Smooth muscle cell (in vitro differentiated cells): ENCODE measurements around the gene IL1RN. TPM values are rescaled to one million over a fixed set of nuclear protein-coding genes. Genes with fewer than 3 reads are reported as not detected.

Source experiments
- DNase-seq: peaks from one replicate; lab custom pipeline; 2025; ENCODE audit not compliant: unreplicated experiment; lab: John Stamatoyannopoulos, UW
- H2AFZ ChIP-seq: fragments of 200-600 bp; sonication (generic); 2 replicates; pipeline ENCODE4 v1.6.0; 2016; ENCODE audit warnings: antibody characterized with exemption, low read depth, mild to moderate bottlenecking
- H3F3A ChIP-seq: fragments of 200-600 bp; sonication (generic); 2 replicates; pipeline ENCODE4 v1.6.0; 2017; ENCODE audit warnings: antibody characterized with exemption, low read depth
- H3K27ac ChIP-seq: fragments of 200-600 bp; sonication (generic); 2 replicates; pipeline ENCODE4 v1.5.1; 2016; ENCODE audit warnings: low read depth, mild to moderate bottlenecking
- H3K27me3 ChIP-seq: fragments of 200-600 bp; sonication (generic); 2 replicates; pipeline ENCODE4 v1.6.1; 2016; ENCODE audit warnings: low read depth, mild to moderate bottlenecking
- H3K36me3 ChIP-seq: fragments of 200-600 bp; sonication (generic); 2 replicates; pipeline ENCODE4 v1.5.1; 2016; ENCODE audit warnings: low read depth
- H3K4me1 ChIP-seq: fragments of 200-600 bp; sonication (generic); 2 replicates; pipeline ENCODE4 v1.5.1; 2016; ENCODE audit warnings: low read depth
- H3K4me2 ChIP-seq: fragments of 200-600 bp; sonication (generic); 2 replicates; pipeline ENCODE4 v1.6.0; 2016; ENCODE audit warnings: mild to moderate bottlenecking
- H3K4me3 ChIP-seq: fragments of 200-600 bp; sonication (generic); 2 replicates; pipeline ENCODE4 v1.5.1; 2016; ENCODE audit warnings: mild to moderate bottlenecking
- H3K79me2 ChIP-seq: fragments of 200-600 bp; sonication (generic); 2 replicates; pipeline ENCODE4 v1.6.0; 2016; ENCODE audit warnings: low read depth, mild to moderate bottlenecking
- H3K9ac ChIP-seq: fragments of 200-600 bp; sonication (generic); 2 replicates; pipeline ENCODE4 v1.6.0; 2016; ENCODE audit warnings: low read depth
- H3K9me3 ChIP-seq: fragments of 200-600 bp; sonication (generic); replicated peaks from 2 replicates; pipeline ENCODE4 v1.5.1; 2016; ENCODE audit warnings: low read depth
- H4K20me1 ChIP-seq: fragments of 200-600 bp; sonication (generic); 2 replicates; pipeline ENCODE4 v1.6.0; 2016; ENCODE audit warnings: low read depth
- WGBS: methylation state at CpG from one replicate; pipeline ENCODE4 v1.1.7; 2016; ENCODE audit warnings: low lambda C conversion rate; 5-methylcytosine and 5-hydroxymethylcytosine counted together
- polyA plus RNA-seq: library from polyadenylated mRNA; unstranded; fragments of >200 nt; fragmentation: Nextera tagmentation; extraction: Ambion mirVana; gene quantifications from 2 replicates; pipeline ENCODE4 v1.2.1, GENCODE V29; 2016
- total RNA-seq: library from RNA; depleted of rRNA; stranded (reverse); fragments of >200 nt; gene quantifications from 2 replicates; pipeline ENCODE4 v1.2.3, GENCODE V29; 2014
- TF ChIP-seq, protein P1 (sequence below): fragments of 200-600 bp; sonication (generic); IDR thresholded peaks from 2 replicates; pipeline ENCODE4 v1.5.1; 2017; ENCODE audit warnings: borderline replicate concordance, mild to moderate bottlenecking, antibody characterized with exemption; ENCODE audit not compliant: insufficient read depth, poor library complexity, severe bottlenecking

IL1RN gene
- total and polyA plus RNA-seq, 2 experiments from 2014 or later: 2.2 to 3.3 TPM

GRCh38 chr2:113160248-113160647, 32.9 kb downstream of the IL1RN start:
- H2AFZ ChIP-seq: no peak overlapping the region
- DNase-seq: no peak
- peaks cover 7% of the 10 kb centered on the region for H3F3A ChIP-seq

GRCh38 chr2:113160962-113161361, 33.6 kb downstream of the IL1RN start:
- Histone ChIP-seq H3K36me3 (no peaks in the 10 kb centered on the region), H3K4me1 (no peaks in the 10 kb centered on the region), H2AFZ (no peak overlapping the region), H3K27ac (no peak overlapping the region), H3F3A (peaks cover 7% of the 10 kb centered on the region), H3K27me3 (no peaks in the 10 kb centered on the region), H3K4me2 (no peak overlapping the region), H4K20me1 (no peaks in the 10 kb centered on the region), H3K9ac (no peak overlapping the region), H3K4me3 (no peak overlapping the region), H3K79me2 (no peaks in the 10 kb centered on the region), H3K9me3 (no peaks in the 10 kb centered on the region)
- TF ChIP-seq, protein P1, sequence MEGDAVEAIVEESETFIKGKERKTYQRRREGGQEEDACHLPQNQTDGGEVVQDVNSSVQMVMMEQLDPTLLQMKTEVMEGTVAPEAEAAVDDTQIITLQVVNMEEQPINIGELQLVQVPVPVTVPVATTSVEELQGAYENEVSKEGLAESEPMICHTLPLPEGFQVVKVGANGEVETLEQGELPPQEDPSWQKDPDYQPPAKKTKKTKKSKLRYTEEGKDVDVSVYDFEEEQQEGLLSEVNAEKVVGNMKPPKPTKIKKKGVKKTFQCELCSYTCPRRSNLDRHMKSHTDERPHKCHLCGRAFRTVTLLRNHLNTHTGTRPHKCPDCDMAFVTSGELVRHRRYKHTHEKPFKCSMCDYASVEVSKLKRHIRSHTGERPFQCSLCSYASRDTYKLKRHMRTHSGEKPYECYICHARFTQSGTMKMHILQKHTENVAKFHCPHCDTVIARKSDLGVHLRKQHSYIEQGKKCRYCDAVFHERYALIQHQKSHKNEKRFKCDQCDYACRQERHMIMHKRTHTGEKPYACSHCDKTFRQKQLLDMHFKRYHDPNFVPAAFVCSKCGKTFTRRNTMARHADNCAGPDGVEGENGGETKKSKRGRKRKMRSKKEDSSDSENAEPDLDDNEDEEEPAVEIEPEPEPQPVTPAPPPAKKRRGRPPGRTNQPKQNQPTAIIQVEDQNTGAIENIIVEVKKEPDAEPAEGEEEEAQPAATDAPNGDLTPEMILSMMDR: no peak
- WGBS: 92% methylated on average over 5 of the region's 5 CpGs
- no peak for DNase-seq

More at GRCh38 chr2:113160248-113160647, 32.9 kb downstream of the IL1RN start:
- no peaks in the 10 kb centered on the region for H4K20me1 ChIP-seq
- no peaks in the 10 kb centered on the region for H3K9me3 ChIP-seq
- no peak overlapping the region for H3K27ac ChIP-seq
- 98% methylated on average over 1 of the region's 1 CpG for WGBS
- no peaks in the 10 kb centered on the region for H3K27me3 ChIP-seq
- H3K4me1 ChIP-seq: no peaks in the 10 kb centered on the region
- H3K4me3 ChIP-seq: no peak overlapping the region
- H3K79me2 ChIP-seq: no peaks in the 10 kb centered on the region
- no peak overlapping the region for H3K4me2 ChIP-seq
- H3K36me3 ChIP-seq: no peaks in the 10 kb centered on the region
- H3K9ac ChIP-seq: no peak overlapping the region
- TF ChIP-seq, protein P1: no peak

- no peaks in the 10 kb centered on the region for H3K27me3 ChIP-seq
- DNase-seq: no peak
- TF ChIP-seq, protein P1: no peak
- no peaks in the 10 kb centered on the region for H4K20me1 ChIP-seq
- H3F3A ChIP-seq: peaks cover 7% of the 10 kb centered on the region
- no peaks in the 10 kb centered on the region for H3K4me1 ChIP-seq
- H3K27ac ChIP-seq: no peak overlapping the region
- no peak overlapping the region for H3K9ac ChIP-seq
- H3K36me3 ChIP-seq: no peaks in the 10 kb centered on the region
- no peaks in the 10 kb centered on the region for H3K9me3 ChIP-seq
- H3K4me3 ChIP-seq: no peak overlapping the region
- H3K79me2 ChIP-seq: no peaks in the 10 kb centered on the region
- H2AFZ ChIP-seq: no peak overlapping the region
- H3K4me2 ChIP-seq: no peak overlapping the region
- WGBS: 92% methylated on average over 10 of the region's 10 CpGs
Measured at GRCh38 chr2:113162173-113162572, 34.8 kb downstream of the IL1RN start.

GRCh38 chr2:113162869-113163268, 35.5 kb downstream of the IL1RN start:
- Histone ChIP-seq H3K36me3 (no peaks in the 10 kb centered on the region), H3K4me2 (no peak overlapping the region), H3K9me3 (no peaks in the 10 kb centered on the region), H3K27me3 (no peaks in the 10 kb centered on the region), H3F3A (peaks cover 4% of the 10 kb centered on the region), H2AFZ (no peak overlapping the region), H3K4me3 (no peak overlapping the region), H3K4me1 (no peaks in the 10 kb centered on the region), H3K9ac (no peak overlapping the region), H4K20me1 (no peaks in the 10 kb centered on the region), H3K27ac (no peak overlapping the region), H3K79me2 (no peaks in the 10 kb centered on the region)
- DNase-seq: no peak
- TF ChIP-seq, protein P1: no peak
